NCI-H2196 (cell line): ENCODE data around the gene ADAM15.
A peak's percentile ranks its signal among the peaks of the same experiment; 100 is the strongest.

Experiments
- DNase-seq: peaks from one replicate; lab custom pipeline; 2025; ENCODE audit not compliant: unreplicated experiment; lab: John Stamatoyannopoulos, UW

The ADAM15 gene

DNA sequence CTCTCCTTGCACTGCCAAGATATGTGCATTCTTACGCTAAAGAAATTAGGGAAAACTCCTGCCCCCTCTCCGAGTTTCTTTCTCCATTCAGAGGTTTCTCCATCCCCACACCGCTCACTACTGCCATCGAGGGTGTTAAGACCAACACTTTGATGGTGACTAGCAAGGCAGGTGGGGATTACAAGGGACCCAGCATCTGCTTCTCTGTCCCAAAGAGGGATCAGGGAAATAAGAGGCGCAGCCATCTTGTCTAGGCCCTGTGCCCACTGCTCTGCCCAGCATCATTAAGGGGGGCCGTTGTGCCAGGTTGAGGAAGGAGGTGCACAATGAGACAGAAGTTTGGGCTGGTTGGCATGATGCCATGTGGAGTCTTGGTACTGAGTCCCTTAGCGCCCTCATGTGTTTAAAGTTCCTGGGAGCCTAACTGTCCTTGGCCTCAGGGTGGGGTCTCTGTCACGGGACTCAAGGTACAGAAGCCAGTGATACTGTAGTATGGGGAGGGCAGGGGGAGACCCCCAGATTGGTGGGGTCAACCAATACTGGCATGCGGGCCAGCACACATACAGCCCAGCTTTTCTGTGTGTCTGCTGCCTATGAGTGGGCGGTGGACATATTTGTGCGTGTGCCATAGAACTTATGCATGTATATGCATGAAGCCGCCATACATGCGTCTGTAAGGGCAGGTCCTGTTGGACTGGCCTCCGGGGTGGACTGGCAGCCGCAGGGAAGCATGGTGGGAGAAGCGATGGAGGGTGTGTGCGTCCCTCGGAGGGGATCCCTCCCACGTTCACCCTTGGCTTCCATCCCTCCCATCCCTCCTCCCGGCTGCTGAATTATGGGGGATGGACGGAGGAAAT lies 33.0 kb downstream of the ADAM15 start:
- DNase-seq = peak; percentile 76

DNA sequence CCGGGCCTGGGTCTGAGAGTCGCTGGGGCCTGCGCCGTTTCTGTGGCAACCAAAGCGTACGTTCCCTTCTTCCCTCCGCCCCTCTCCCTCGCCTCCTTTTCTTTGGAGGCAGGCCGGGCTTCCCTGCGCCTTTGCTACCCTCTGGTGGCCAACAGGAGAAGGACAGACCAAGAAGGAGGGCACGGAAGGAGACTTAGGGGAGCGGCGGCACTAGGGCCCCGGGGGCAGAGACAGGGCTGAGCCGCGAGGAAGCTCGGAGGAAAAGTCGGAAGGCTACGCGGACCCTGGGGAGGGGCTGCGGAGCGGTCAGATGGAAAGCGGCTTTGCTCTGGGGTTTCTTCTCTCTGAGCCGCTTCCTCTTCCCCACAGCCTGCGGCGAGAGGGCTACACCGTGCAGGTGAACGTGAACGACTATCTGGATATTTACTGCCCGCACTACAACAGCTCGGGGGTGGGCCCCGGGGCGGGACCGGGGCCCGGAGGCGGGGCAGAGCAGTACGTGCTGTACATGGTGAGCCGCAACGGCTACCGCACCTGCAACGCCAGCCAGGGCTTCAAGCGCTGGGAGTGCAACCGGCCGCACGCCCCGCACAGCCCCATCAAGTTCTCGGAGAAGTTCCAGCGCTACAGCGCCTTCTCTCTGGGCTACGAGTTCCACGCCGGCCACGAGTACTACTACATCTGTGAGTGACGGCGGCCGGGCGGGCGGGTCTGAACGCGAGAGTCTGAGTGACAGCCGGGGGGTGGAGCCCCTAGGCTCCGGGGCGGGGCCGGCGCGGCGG lies 33.8 kb downstream of the ADAM15 start:
- peak; percentile 90 for DNase-seq

DNA sequence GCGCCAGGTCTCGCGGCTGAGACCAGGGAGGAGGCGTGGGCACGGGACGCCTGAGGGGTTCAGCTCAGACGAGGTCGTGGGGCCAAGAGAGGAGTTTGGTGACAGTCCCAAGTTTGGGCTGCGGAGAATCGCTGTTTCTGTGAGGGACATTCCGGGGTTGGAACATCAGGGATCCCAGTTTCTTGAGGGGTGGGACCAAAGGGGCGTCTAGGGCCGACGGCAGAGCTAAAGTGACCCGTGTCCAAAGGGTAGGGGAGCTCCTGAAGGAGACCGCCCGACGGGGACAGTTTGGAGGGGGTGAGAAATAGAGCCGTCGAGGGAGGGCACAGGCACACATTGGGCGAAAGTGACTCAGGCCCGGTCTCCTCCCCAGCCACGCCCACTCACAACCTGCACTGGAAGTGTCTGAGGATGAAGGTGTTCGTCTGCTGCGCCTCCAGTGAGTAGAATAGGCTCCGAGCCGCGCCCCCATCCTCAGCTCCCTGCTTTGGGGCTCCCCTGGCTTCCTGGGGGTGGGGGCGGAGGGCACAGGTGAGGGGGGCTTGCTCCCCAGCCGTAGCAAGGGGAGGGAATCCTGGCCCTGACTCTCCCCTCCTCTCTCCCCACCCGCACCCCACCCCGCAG lies 34.5 kb downstream of the ADAM15 start:
- DNase-seq = peak; percentile 21

DNA sequence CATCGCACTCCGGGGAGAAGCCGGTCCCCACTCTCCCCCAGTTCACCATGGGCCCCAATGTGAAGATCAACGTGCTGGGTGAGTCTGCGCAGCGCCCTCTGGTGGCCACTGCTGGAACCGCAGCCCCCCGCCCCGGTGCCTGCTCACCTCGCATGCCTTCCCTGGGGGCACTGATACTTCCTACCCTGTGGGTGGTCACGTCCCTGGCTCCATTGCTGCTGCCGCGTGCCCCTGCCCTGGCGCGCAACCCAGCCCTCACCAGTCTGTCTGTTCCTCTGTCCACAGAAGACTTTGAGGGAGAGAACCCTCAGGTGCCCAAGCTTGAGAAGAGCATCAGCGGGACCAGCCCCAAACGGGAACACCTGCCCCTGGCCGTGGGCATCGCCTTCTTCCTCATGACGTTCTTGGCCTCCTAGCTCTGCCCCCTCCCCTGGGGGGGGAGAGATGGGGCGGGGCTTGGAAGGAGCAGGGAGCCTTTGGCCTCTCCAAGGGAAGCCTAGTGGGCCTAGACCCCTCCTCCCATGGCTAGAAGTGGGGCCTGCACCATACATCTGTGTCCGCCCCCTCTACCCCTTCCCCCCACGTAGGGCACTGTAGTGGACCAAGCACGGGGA lies 35.1 kb downstream of the ADAM15 start:
- peak; percentile 59 for DNase-seq

DNA sequence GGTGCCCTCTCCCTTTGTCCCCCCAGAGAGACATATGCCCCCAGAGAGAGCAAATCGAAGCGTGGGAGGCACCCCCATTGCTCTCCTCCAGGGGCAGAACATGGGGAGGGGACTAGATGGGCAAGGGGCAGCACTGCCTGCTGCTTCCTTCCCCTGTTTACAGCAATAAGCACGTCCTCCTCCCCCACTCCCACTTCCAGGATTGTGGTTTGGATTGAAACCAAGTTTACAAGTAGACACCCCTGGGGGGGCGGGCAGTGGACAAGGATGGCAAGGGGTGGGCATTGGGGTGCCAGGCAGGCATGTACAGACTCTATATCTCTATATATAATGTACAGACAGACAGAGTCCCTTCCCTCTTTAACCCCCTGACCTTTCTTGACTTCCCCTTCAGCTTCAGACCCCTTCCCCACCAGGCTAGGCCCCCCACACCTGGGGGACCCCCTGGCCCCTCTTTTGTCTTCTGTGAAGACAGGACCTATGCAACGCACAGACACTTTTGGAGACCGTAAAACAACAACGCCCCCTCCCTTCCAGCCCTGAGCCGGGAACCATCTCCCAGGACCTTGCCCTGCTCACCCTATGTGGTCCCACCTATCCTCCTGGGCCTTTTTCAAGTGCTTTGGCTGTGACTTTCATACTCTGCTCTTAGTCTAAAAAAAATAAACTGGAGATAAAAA lies 35.9 kb downstream of the ADAM15 start:
- no peak for DNase-seq

DNA sequence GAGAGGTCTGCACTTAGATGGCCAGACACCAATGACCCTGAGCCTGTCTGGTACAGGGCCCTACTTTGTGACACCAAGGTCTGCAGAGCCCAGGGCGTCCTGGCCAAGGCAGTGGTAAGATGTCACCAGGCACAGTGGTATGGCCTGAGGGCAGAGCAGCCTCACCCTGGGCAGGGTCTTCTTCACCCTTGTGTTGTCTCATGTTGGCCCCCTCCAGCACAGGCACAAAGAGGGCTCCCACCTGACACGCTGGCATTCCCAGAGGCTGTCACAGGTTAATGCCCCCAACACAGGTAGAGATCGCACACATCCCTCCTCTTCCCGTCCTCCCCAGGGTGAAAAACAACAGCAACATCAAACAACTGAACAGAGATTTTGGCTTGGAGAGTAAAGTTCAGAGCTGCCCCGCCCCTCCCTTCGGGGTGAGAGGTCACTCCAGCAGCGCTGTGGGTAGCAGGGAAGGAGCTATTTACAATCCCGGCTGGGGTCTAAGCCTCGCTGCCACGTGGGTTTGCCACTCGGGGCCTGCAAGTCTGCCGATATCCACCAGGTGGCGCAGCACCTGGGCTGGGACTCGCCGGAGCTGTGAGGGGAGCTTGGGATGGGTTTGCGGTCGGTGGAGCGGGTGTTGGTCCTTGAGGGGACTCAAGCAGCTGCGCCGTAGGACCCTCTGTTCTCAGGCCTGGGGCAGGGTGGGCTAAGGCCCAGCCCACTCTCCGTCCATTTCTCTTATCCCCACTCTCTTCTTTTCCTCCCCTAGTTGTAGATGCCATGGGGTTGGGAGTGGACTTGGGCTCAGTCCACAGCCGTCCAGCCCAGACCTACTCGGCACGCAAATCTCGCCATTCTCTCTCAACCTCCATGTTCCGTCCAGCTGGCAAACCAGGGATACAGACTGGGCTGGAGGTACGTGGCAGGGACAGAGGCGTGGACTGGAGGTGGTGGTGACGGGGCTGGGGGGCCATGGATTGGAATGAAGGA lies 40.2 kb downstream of the ADAM15 start:
- DNase-seq = peak; percentile 84

DNA sequence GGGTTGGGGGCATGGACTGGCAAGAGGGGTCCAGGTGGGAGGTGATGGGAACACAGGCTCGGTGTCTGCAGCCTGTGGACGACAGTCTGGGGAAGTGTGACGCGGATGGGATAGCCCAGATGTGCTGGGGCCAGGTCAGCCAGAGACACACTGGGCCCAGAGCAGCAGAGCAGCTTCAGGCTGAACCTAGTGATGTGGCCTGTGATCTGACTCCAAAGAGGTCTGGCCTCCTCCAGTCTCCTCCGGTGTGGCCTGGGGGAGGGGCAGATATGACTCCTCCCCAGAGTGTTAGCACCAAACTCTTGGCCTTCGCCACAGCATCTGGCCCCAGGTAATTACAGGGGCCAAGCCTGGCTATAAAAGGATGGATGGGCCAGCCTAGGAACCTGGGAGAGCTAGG lies 41.0 kb downstream of the ADAM15 start:
- DNase-seq = no peak

DNA sequence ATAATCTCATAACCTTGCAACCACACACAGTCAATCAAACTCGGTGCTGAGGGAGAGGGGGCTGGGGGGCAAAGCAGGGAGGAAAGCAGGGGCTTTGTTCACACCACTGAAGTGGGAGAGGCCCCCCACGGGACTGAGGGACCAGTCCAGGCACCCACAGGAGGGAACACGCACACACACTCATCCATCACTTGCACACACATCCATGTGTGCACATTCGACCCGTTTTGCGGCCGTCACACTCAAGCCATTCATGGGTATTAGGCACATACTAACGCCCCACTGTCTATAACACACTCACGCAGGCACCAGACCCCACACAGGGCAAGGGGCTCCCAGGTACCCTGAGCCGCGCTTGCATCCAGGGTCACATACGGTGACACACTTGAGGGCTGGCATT lies 41.5 kb downstream of the ADAM15 start:
- DNase-seq = no peak

DNA sequence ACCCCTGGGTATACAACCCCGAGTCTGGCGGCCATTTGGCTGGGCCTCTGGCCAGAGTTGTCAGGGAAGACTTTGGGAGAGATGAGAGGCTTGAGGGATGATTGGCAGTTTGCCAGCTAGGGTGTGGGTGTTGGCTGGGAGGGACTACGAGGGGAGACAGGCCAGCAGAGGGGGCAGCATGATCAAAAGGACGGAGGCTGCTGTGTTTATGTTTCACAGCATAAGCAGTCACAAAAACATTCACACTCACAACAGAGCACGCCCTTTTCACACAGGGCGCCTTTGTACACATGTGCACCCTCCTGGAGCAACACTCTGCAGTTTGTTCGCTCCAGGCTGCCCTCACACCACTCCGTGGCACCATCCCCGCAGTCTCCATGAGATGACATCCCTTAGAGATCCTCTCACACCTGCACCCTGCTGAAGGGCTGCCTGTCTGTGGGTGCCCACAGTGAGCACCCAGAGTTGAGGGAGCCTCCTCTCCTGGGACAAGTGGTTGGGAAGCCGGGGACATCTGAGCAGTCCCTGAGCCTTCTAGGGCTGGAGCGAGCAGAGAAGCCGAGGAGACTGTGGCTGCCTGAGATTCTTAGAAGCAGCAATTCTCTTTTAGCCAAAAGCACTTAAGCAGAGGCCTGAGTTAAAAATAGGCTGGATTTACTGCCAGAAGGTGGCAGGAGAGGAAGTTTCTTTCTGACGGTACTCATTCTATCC lies 43.0 kb downstream of the ADAM15 start:
- DNase-seq = peak; percentile 73

DNA sequence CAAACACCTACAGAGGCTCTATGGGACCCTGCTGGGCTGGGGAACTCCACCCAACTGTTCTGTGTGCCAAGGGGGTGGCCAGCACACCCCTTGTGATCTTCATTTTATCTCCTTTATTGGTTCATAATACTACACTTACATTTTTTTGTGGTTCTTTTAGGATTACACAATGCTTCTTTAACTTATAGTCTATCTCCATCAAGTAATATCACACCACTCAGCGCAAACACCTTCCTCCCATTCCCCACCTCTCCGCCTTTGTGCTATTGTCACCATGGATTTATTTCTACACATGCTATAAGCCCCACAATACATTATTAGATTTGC lies 43.5 kb downstream of the ADAM15 start:
- no peak for DNase-seq

DNA sequence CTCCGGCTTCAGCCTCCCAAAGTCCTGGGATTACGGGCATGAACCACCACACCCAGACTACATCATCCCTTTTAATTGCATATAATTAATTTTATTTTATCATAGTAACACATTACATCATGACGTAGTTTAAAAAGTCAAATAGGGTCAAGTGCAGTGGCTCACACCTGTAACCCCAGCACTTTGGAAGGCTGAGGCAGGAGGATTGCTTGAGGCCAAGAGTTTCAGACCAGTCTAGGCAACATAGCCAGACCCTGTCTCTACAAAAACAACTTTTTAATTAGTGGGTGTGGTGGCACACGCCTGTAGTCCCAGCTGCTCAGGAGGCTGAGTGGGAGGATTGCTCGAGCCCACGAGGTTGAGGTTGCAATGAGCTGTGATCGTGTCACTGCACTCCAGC lies 48.2 kb downstream of the ADAM15 start:
- DNase-seq = no peak

DNA sequence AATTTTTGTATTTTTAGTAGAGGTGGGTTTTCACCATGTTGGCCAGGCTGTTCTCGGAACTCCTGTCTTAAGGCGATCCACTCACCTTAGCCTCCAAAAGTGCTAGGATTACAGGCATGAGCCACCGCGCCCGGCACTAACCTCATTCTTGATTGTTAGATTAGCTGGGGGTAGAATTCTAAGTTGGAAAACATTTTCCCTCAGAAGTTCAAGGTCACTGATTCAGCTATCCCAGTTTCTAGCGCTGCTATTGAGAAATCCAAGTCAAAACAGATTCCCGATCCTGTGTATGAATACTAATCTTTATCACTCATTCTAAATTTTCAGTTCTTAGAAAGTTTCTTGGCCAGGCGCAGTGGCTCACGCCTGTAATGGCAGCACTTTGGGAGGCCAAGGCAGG lies 52.2 kb downstream of the ADAM15 start:
- no peak for DNase-seq

DNA sequence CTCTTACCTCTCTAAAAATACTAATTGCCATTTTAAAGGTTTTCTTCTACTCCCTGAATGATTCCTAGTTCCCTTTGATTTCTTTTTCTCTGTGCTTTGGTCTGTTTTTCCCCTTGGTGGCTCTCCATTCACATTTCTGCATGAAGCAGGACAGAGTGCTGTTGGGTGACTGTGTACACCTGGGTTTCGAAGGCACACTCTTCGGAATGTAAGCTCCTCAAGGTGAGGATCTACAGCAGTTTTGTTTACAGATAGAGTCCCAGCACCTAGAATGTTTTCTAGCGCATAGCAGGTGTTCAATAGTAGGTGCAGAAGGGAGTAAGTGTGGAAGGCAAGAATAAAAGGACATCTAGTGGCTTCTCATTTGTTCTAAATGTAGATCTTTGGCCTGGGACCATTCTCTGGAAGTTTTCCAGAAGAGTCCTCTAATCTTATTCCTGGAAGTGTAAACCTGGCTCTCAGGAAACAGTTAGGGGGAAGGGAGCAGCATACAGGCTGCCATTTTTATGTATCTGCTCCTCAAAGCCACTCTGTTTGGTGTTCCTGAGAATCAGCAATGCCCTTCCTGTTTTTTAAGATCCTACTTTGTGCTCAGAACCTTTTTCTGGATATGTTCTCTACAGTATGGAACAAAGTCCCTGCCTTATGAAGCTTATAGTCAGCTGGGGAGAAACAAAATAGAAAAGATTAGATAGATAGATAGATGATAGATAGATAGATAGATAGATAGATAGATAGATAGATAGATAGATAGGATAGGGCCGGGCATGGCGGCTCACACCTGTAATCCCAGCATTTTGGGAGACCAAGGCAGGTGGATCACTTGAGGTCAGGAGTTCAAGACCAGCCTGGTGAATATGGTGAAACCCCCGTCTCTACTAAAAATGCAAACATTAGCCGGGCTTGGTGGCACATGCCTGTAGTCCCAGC lies 53.8 kb downstream of the ADAM15 start:
- no peak for DNase-seq

DNA sequence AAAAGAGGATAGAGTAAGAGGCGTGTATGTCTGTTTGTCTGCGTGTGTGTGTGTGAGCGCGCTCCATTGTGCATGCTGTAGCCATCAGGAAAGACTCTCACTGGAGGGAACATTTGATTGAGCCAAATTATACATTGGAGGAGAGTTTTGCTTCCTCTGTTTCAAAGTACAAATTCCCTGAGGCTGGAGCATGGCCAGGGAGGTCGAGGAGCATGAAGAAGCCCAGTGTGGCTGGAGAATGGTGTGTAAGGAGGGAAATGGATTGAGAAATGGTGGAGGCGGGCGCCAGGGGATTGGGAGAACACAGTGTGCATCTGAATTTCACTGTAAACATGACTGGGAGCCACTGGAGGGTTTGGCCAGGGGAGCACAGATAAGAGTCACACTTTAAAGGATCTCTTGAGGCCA lies 54.5 kb downstream of the ADAM15 start:
- no peak for DNase-seq

DNA sequence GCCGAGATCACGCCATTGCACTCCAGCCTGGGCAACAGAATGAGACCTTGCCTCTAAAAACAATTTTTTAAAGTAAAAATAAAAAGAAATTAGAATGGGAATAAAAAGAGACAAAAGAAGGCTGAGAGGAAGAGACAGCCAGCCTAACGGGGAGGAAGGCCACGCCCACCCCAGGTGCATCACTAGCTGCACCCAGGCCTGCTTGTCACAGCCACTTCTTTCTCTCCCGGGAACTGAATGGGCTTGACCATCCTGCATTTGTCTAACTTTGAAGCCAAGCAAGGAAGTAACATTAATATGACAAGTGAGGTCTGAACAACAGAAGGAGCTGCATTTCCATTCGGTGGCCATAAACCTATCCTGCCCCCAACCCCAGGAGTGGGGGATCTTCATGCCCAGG lies 55.7 kb downstream of the ADAM15 start:
- DNase-seq = no peak

DNA sequence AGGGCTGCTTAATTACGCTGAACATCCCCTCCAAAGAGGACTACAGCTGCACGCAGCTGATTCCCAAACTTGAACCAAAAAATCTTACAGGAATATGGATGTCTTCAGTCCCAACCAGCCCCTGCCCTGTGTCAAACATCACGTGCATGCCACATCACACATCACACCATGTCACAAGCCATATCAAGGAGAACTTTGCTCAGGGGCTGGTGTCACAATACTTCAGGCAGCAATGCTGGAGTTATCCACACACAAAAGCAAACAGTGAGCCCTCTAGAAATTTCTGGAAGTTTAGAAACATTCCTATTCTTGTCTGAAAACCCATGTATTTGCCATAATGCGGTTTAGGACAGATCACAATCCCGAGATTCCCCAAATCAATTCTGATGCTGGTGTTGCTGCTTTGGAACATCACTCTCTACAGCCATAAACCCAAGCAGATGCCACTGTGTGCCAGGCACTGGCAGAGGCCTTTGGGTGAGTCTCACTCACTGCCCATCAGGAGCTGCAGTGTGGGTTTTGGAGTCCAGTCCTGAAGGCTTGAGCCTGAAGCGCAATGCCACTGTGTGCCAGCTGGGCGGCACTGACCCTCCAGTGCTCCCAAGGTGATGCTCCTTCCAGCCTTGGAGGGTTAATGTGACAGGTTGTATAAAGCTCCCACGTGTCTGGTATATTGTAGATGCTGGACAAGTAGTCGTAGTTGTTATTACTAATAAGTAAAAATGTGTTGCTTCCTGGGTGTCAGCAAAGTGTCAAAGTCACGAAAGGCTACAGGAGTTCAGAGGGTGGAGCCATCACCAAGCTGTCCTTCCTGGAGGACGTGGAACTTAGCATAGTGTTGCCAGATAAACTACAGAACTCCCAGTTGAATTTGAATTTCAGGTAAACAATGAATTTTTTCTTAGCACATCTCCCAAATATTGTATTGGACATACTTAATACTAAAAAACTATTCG lies 56.5 kb downstream of the ADAM15 start:
- DNase-seq = no peak

DNA sequence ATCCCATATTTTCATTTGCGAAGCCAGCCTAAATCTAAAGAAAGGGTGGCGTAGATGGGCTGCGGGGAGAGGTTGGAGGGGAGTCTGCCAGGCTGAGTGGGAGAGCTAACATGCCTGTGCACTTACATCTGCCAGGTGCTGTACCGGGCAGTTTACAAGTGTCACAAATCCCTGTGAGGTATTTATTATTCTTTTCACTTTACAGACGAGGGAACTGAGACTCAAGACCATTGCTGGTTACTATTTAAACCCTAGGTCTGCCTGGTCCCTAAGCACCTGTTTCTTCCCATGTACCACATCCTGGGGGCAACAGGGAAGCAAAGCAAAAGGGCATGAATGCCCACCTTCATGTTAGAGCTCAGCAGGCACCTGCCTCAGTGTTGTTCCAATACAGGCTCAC lies 57.2 kb downstream of the ADAM15 start:
- DNase-seq = no peak
